Panc1 (cell line): Measurements from ENCODE around the gene ITGAX. TPM values are rescaled to one million over a fixed set of nuclear protein-coding genes. Genes with fewer than 3 reads are reported as not detected.

Experiments used
- ATAC-seq: fragments of 200-7000 bp; cut with Tn5 transposase; 2 replicates; pipeline ENCODE4 v1.9.1; 2020; ENCODE audit warnings: mild to moderate bottlenecking, moderate library complexity
- BruUV-seq: library from RNA; stranded (reverse); fragments of 400-500 nt; replicated peaks from 2 replicates; lab custom pipeline; 2021; lab: Mats Ljungman, UMichigan
- CTCF ChIA-PET: fragments of 300-600 bp; sonication (Branson Sonifier 250); formaldehyde crosslinking; loops from one replicate; lab custom pipeline; 2022; ENCODE audit warnings: antibody characterized with exemption; lab: Charles Lee
- POLR2A ChIA-PET: fragments of 300-600 bp; sonication (Branson Sonifier 250); formaldehyde crosslinking; loops from one replicate; lab custom pipeline; 2022; ENCODE audit warnings: antibody characterized with exemption; lab: Charles Lee
- DNase-seq: peaks from one replicate; pipeline ENCODE4 v3.0.0-alpha.2; 2010; ENCODE audit warnings: low read depth, low spot score
- H3K27ac ChIP-seq: 2 replicates; pipeline ENCODE4 v1.5.1; 2011; ENCODE audit warnings: mild to moderate bottlenecking, low read length, inconsistent platforms
- H3K27me3 ChIP-seq: fragments of 200-500 bp; sonication (Bioruptor generic); 2 replicates; pipeline ENCODE4 v1.6.0; 2014; ENCODE audit warnings: low read length, inconsistent platforms; ENCODE audit not compliant: control insufficient read depth, insufficient read depth
- H3K36me3 ChIP-seq: fragments of 200-500 bp; sonication (Bioruptor generic); 2 replicates; pipeline ENCODE4 v1.5.1; 2014; ENCODE audit warnings: inconsistent platforms, mild to moderate bottlenecking, low read length, moderate library complexity; ENCODE audit not compliant: control insufficient read depth, insufficient read depth
- H3K4me1 ChIP-seq: 2 replicates; pipeline ENCODE4 v1.5.1; 2011; ENCODE audit warnings: inconsistent platforms, mild to moderate bottlenecking, low read length, moderate library complexity; ENCODE audit not compliant: control insufficient read depth, insufficient read depth
- H3K4me3 ChIP-seq, 2 experiments: 2 replicates each; pipeline ENCODE4 v1.5.1; 2011 to 2012; ENCODE audit warnings: low read depth in 2 of 2, low read length in 2 of 2, mild to moderate bottlenecking in 2 of 2, inconsistent platforms in 1 of 2, moderate library complexity in 1 of 2
- H3K9me3 ChIP-seq: fragments of 200-500 bp; sonication (Bioruptor generic); 2 replicates; pipeline ENCODE4 v1.5.1; 2014; ENCODE audit warnings: low read depth, mild to moderate bottlenecking, inconsistent platforms, low read length, moderate library complexity; ENCODE audit not compliant: control insufficient read depth, insufficient read depth
- POLR2AphosphoS5 ChIP-seq: IDR thresholded peaks from 2 replicates; pipeline ENCODE4 v1.6.1; 2012; ENCODE audit warnings: mild to moderate bottlenecking, low read depth, low read length, moderate library complexity
- SIN3A ChIP-seq: IDR thresholded peaks from 2 replicates; pipeline ENCODE4 v1.6.1; 2012; ENCODE audit warnings: low read depth, mild to moderate bottlenecking, low read length, moderate library complexity, borderline replicate concordance; ENCODE audit not compliant: insufficient read depth
- TCF7L2 ChIP-seq: IDR thresholded peaks from 2 replicates; pipeline ENCODE4 v1.6.1; 2011; ENCODE audit warnings: mild to moderate bottlenecking, low read depth, low read length, inconsistent platforms
- in situ Hi-C: cut with HindIII; loops from 2 replicates; pipeline ENCODE4 v1.10.0; 2016; ENCODE audit warnings: low sequenced_read_pairs, low pct_unique_long_range_greater_than_20kb
- intact Hi-C: fragments of 100-400 bp; cut with micrococcal nuclease; formaldehyde crosslinking; loops from one replicate; pipeline ENCODE4 v1.10.0; 2022; ENCODE audit not compliant: unreplicated experiment
- total RNA-seq: library from RNA; stranded (reverse); gene quantifications from one replicate; pipeline ENCODE4 v1.2.1, GENCODE V29; 2021; ENCODE audit not compliant: unreplicated experiment
- TF ChIP-seq, protein P1 (sequence below), 2 experiments: IDR thresholded peaks; 2 replicates each; pipeline ENCODE4 v1.6.1; 2011 to 2012; ENCODE audit warnings: low read depth in 2 of 2, control low read depth in 1 of 2, low read length in 1 of 2, mild to moderate bottlenecking in 1 of 2, moderate library complexity in 1 of 2; ENCODE audit not compliant: insufficient read depth in 1 of 2
- TF ChIP-seq, protein P2 (sequence below): fragments of 450-650 bp; IDR thresholded peaks from 2 replicates; pipeline ENCODE4 v1.5.1; 2017; ENCODE audit warnings: mild to moderate bottlenecking

Gene ITGAX
- total RNA-seq, 1 experiment from 2014 or later: 0.49 TPM

- H3K27me3 ChIP-seq: no peaks in the 10 kb centered on the region
- POLR2A ChIA-PET: no interaction called here
- no peaks in the 10 kb centered on the region for H3K4me1 ChIP-seq
- DNase-seq: no peak
- intact Hi-C loops (no loop called here), in situ Hi-C loops (no loop called here)
- no peak overlapping the region for H3K27ac ChIP-seq
- no peak overlapping the region for H3K4me3 ChIP-seq
- no peak for ATAC-seq
- BruUV-seq: no TSS peak
- H3K36me3 ChIP-seq: no peaks in the 10 kb centered on the region
- CTCF ChIA-PET: no interaction called here
- TF ChIP-seq TCF7L2: no peak
- TF ChIP-seq, protein P1, sequence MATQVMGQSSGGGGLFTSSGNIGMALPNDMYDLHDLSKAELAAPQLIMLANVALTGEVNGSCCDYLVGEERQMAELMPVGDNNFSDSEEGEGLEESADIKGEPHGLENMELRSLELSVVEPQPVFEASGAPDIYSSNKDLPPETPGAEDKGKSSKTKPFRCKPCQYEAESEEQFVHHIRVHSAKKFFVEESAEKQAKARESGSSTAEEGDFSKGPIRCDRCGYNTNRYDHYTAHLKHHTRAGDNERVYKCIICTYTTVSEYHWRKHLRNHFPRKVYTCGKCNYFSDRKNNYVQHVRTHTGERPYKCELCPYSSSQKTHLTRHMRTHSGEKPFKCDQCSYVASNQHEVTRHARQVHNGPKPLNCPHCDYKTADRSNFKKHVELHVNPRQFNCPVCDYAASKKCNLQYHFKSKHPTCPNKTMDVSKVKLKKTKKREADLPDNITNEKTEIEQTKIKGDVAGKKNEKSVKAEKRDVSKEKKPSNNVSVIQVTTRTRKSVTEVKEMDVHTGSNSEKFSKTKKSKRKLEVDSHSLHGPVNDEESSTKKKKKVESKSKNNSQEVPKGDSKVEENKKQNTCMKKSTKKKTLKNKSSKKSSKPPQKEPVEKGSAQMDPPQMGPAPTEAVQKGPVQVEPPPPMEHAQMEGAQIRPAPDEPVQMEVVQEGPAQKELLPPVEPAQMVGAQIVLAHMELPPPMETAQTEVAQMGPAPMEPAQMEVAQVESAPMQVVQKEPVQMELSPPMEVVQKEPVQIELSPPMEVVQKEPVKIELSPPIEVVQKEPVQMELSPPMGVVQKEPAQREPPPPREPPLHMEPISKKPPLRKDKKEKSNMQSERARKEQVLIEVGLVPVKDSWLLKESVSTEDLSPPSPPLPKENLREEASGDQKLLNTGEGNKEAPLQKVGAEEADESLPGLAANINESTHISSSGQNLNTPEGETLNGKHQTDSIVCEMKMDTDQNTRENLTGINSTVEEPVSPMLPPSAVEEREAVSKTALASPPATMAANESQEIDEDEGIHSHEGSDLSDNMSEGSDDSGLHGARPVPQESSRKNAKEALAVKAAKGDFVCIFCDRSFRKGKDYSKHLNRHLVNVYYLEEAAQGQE (IDR thresholded peaks at IDR 0.05; ENCODE audit: insufficient read depth in 1 of 2, low read depth in 2 of 2, low read length in 1 of 2): no peak
- no peak for TF ChIP-seq POLR2AphosphoS5
- TF ChIP-seq, protein P2, sequence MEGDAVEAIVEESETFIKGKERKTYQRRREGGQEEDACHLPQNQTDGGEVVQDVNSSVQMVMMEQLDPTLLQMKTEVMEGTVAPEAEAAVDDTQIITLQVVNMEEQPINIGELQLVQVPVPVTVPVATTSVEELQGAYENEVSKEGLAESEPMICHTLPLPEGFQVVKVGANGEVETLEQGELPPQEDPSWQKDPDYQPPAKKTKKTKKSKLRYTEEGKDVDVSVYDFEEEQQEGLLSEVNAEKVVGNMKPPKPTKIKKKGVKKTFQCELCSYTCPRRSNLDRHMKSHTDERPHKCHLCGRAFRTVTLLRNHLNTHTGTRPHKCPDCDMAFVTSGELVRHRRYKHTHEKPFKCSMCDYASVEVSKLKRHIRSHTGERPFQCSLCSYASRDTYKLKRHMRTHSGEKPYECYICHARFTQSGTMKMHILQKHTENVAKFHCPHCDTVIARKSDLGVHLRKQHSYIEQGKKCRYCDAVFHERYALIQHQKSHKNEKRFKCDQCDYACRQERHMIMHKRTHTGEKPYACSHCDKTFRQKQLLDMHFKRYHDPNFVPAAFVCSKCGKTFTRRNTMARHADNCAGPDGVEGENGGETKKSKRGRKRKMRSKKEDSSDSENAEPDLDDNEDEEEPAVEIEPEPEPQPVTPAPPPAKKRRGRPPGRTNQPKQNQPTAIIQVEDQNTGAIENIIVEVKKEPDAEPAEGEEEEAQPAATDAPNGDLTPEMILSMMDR: no peak
- TF ChIP-seq SIN3A: no peak
- no peaks in the 10 kb centered on the region for H3K9me3 ChIP-seq
These were observed 73.8 kb downstream of the ITGAX start for GRCh38 chr16:31428638-31429247.

GRCh38 chr16:31429314-31429713 is 74.3 kb downstream of the ITGAX start:
- Histone ChIP-seq H3K36me3 (no peaks in the 10 kb centered on the region), H3K27ac (no peak overlapping the region), H3K4me3 (no peak overlapping the region), H3K9me3 (no peaks in the 10 kb centered on the region), H3K27me3 (no peaks in the 10 kb centered on the region), H3K4me1 (no peaks in the 10 kb centered on the region)
- in situ Hi-C loops: no loop called here
- DNase-seq (no peak), ATAC-seq (no peak)
- TF ChIP-seq, protein P2: no peak
- no peak for TF ChIP-seq SIN3A
- TF ChIP-seq POLR2AphosphoS5: no peak
- no peak for TF ChIP-seq TCF7L2
- TF ChIP-seq, protein P1 (IDR thresholded peaks at IDR 0.05; ENCODE audit: insufficient read depth in 1 of 2, low read depth in 2 of 2, low read length in 1 of 2): no peak
- POLR2A ChIA-PET: no interaction called here
- intact Hi-C loops: no loop called here
- CTCF ChIA-PET: no interaction called here
- BruUV-seq: no TSS peak
